Measurements from ENCODE around the gene BCL6. TPM values are rescaled to one million over a fixed set of nuclear protein-coding genes. Genes with fewer than 3 reads are reported as not detected.

BCL6 gene
- total RNA-seq, 1 experiment from 2014 or later, result 10.2 TPM

GRCh38 chr3:187717572-187717971, 27.7 kb downstream of the BCL6 start:
- no peak for TF ChIP-seq OVOL2 (CRISPR knock-in tag; IDR thresholded peaks at IDR 0.05; ENCODE audit: borderline replicate concordance)
- ATAC-seq (no peak), DNase-seq (ENCODE audit: low spot score) (no peak)
- peaks cover 28% of the 10 kb centered on the region for H3K4me1 Mint-ChIP-seq
- peaks cover 15% of the 10 kb centered on the region for H3K36me3 Mint-ChIP-seq
- POLR2A ChIA-PET, result no interaction called here
- H3K9me3 Mint-ChIP-seq, result peaks cover 5% of the 10 kb centered on the region; the same call in 1 of the 2 replicates
- CTCF ChIA-PET, result interaction anchor here (2.8 to 3.6 kb wide), 2 partner anchors 38 to 398 kb away, joined by 15 to 17 read pairs; no protein-coding TSS in a partner anchor
- H3K4me3 Mint-ChIP-seq, result no peak overlapping the region
- no peak overlapping the region for H3K27ac Mint-ChIP-seq
- peaks cover 9% of the 10 kb centered on the region; the same call in 1 of the 2 replicates for H3K27me3 Mint-ChIP-seq (ENCODE audit: low read depth)

GRCh38 chr3:187714404-187714979, 30.8 kb downstream of the BCL6 start:
- H3K36me3 Mint-ChIP-seq, result no peaks in the 10 kb centered on the region; the same call in 1 of the 2 replicates
- H3K27me3 Mint-ChIP-seq (ENCODE audit: low read depth), result peaks cover 9% of the 10 kb centered on the region; the same call in 1 of the 2 replicates
- no peak overlapping the region for H3K27ac Mint-ChIP-seq
- peaks cover 5% of the 10 kb centered on the region; the same call in 1 of the 2 replicates for H3K9me3 Mint-ChIP-seq
- TF ChIP-seq CTCF (IDR thresholded peaks at IDR 0.05) (peak; percentile 93), E2F1 (CRISPR knock-in tag; IDR thresholded peaks at IDR 0.05) (no peak), ZNF396 (CRISPR knock-in tag; IDR thresholded peaks at IDR 0.05; ENCODE audit: borderline replicate concordance) (no peak), TCF7 (CRISPR knock-in tag; IDR thresholded peaks at IDR 0.05; ENCODE audit: low read depth) (no peak)
- POLR2A ChIA-PET, result no interaction called here
- peaks cover 10% of the 10 kb centered on the region for H3K4me1 Mint-ChIP-seq
- ATAC-seq, result peak; percentile 94
- CTCF ChIA-PET, result interaction anchor here (0.7 to 2.3 kb wide), 10 partner anchors 12 to 601 kb away, joined by 3 to 36 read pairs (median 6); partner anchors contain the start of genes RPL39L and RTP2
- peak; percentile 81 for DNase-seq (ENCODE audit: low spot score)
- no peak overlapping the region for H3K4me3 Mint-ChIP-seq

GRCh38 chr3:187713504-187713903, 31.8 kb downstream of the BCL6 start:
- Mint-ChIP-seq H3K36me3 (no peaks in the 10 kb centered on the region; the same call in 1 of the 2 replicates), H3K4me3 (no peak overlapping the region), H3K27me3 (ENCODE audit: low read depth) (peaks cover 9% of the 10 kb centered on the region; the same call in 1 of the 2 replicates), H3K4me1 (peaks cover 6% of the 10 kb centered on the region), H3K27ac (no peak overlapping the region), H3K9me3 (peaks cover 5% of the 10 kb centered on the region; the same call in 1 of the 2 replicates)
- CTCF ChIA-PET, result interaction anchor here (0.5 to 2.3 kb wide), 8 partner anchors 32 to 880 kb away, joined by 3 to 36 read pairs (median 6); partner anchors contain the start of gene RPL39L
- ATAC-seq, result peak; percentile 61
- POLR2A ChIA-PET, result no interaction called here
- no peak for DNase-seq (ENCODE audit: low spot score)
- TF ChIP-seq CREB1 (CRISPR knock-in tag; IDR thresholded peaks at IDR 0.05), result no peak
- TF ChIP-seq ZNF121 (CRISPR knock-in tag; IDR thresholded peaks at IDR 0.05), result no peak
- TF ChIP-seq ZNF232 (CRISPR knock-in tag; IDR thresholded peaks at IDR 0.05), result no peak
- no peak for TF ChIP-seq ZNF416 (CRISPR knock-in tag; IDR thresholded peaks at IDR 0.05)
- no peak for TF ChIP-seq E2F5 (CRISPR knock-in tag; IDR thresholded peaks at IDR 0.05)
- no peak for TF ChIP-seq IRF2 (CRISPR knock-in tag; IDR thresholded peaks at IDR 0.05; ENCODE audit: borderline replicate concordance, low read depth)
- no peak for TF ChIP-seq MYBL2 (CRISPR knock-in tag; IDR thresholded peaks at IDR 0.05)
- TF ChIP-seq ZSCAN18 (CRISPR knock-in tag; IDR thresholded peaks at IDR 0.05), result no peak

- CTCF ChIA-PET, result interaction anchor here (0.6 to 2.6 kb wide), 11 partner anchors 9 to 489 kb away, joined by 3 to 24 read pairs (median 7); no protein-coding TSS in a partner anchor
- POLR2A ChIA-PET, result no interaction called here
- TF ChIP-seq IRF1 (CRISPR knock-in tag; IDR thresholded peaks at IDR 0.05) (no peak), TEAD4 (CRISPR knock-in tag; IDR thresholded peaks at IDR 0.05) (no peak), ELF4 (CRISPR knock-in tag; IDR thresholded peaks at IDR 0.05; ENCODE audit: low read depth) (no peak), NFATC4 (CRISPR knock-in tag; IDR thresholded peaks at IDR 0.05) (no peak), TP53 (CRISPR knock-in tag; IDR thresholded peaks at IDR 0.05) (no peak), MAX (CRISPR knock-in tag; IDR thresholded peaks at IDR 0.05) (no peak), E2F5 (CRISPR knock-in tag; IDR thresholded peaks at IDR 0.05) (no peak), NR2C2 (CRISPR knock-in tag; IDR thresholded peaks at IDR 0.05) (no peak), HMGA2 (CRISPR knock-in tag; IDR thresholded peaks at IDR 0.05) (no peak), FOXJ3 (CRISPR knock-in tag; IDR thresholded peaks at IDR 0.05; ENCODE audit: borderline replicate concordance) (no peak)
These were observed 36.1 kb downstream of the BCL6 start for GRCh38 chr3:187709155-187709554.

More at GRCh38 chr3:187709155-187709554, 36.1 kb downstream of the BCL6 start:
- Mint-ChIP-seq H3K9me3 (peaks cover 5% of the 10 kb centered on the region; the same call in 1 of the 2 replicates), H3K36me3 (no peaks in the 10 kb centered on the region; the same call in 1 of the 2 replicates), H3K4me3 (no peak overlapping the region), H3K27ac (no peak overlapping the region), H3K27me3 (ENCODE audit: low read depth) (no peaks in the 10 kb centered on the region), H3K4me1 (peaks cover 2% of the 10 kb centered on the region; the same call in 1 of the 2 replicates)
- ATAC-seq (peak; percentile 88), DNase-seq (ENCODE audit: low spot score) (peak; percentile 26)

Measured in WTC11 (cell line).